Activated CD8-positive, alpha-beta memory T cell treated with anti-CD3 and anti-CD28 coated beads, Interleukin-2, amount 50 U/mL, for 1 hour (primary cell): ENCODE data around the gene BFAR.
"Not testable (repeated sequence)": the region's sequence is repeated elsewhere in the genome, so short reads cannot be mapped to it uniquely, and the experiment has no call there.

Experiments
- DNase-seq: peaks from one replicate; pipeline ENCODE4 v3.0.0-alpha.2; 2020; ENCODE audit errors: extremely low read depth

Gene BFAR

GRCh38 chr16:14632693-14633569 lies at the start of gene BFAR:
TSS of gene BFAR (plus strand) at chr16:14632951. CDS start at chr16:14644347, 11,396 bp downstream.
- DNase-seq: peak; percentile 96

DNA sequence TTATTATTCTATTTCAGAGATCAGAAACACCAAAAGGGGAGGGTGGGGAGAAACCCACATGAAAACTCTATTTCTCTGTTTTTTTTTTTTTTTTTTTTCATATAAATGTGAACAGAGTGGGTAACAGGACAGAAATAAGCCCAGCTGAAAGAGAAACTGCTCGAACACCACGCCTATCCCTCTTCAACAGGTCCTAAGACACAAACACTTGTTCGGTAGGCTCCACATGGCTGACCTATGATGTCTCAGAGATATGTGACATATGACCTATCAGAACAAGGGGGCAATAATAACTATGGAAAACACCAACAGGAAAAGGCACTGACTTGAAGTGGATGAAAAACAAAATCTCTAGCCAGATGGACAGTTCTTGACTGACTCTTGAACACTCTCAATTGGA lies 47.5 kb upstream of the BFAR start:
- no peak for DNase-seq

GRCh38 chr16:14586637-14587305 lies 46.0 kb upstream of the BFAR start:
- DNase-seq: no peak

DNA sequence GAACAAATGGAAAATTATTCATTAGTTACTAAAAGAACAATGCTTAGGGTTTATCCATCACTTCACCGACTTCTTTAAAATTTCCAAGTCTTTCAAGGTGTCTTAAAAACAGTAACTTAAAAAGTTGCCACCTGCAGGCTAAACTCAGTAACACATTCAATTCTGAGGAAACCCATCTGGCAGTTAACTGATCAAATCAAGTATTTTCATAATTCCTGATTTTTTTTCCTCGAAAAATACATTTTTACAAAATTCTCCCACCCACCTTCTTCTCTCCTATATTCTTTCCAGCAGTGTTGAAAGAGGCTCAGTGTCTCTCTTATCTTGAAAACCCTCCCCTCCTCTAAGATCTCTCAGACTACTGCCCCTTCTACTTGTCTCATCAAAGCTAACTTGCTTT lies 32.6 kb upstream of the BFAR start:
- no peak for DNase-seq

DNA sequence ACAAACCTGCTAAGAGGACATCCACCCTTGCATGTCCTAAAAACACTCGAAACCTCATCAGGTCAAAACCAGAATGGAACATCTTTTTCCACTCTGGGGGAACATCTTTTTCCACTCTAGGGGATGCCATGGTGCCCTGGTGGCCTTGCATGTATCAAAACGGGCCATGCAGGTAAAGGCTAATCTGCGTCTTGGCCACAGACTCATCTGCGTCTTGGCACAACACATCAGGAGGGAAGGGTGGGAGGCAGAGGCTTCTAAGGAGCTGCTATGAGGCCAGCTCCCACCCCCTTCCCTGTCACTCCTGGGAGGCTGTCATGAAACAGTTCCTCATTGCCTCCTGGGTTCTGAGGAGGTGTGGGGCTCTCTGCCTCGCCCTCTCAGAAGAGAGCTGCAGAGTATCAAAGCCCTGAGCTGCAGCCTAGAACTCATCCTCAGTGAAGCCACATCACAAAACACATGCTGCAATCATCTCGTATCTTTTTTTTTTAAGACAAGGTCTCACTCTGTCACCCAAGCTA lies 30.2 kb upstream of the BFAR start:
- no peak for DNase-seq

- DNase-seq: no peak
These were observed 26.6 kb upstream of the BFAR start for GRCh38 chr16:14606102-14606501.

- DNase-seq: no peak
These were observed 24.6 kb upstream of the BFAR start for GRCh38 chr16:14608111-14608566.

DNA sequence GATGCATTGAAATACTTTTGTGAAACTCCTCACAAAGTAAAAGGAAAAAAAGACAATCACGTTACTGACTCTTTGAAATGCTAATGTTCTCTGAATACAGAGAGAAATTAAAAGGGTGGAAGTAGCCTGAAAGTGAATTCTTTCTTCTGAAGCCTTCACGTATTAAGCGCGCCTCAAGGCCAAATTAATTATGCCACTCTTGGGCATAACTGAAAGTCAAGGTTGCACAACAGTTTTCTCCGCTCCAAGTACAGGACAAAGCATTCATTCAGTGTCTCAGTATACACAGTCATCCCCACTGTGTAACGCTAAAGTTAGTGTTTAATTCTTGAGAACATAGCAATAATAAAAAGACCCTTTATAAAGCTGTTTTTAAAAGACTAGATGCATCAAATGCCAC lies 24.1 kb upstream of the BFAR start:
- DNase-seq: no peak

DNA sequence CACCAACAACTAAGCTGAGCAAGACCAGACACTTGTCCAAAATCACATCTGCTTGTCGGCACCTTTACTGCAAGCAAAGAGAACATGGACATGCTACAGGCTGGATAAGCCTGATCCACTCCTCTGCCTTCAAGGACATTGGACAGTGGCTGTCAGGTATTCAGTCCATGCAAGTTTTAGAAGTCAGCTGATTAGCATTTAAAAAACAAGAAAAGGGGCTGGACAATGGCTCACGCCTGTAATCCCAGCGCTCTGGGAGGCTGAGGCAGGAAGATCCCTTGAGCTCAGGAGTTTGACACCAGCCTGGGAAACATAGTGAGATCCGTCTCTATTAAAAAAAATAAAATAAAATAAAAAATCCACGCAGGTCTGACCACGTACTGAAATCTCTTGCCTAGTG lies 23.0 kb upstream of the BFAR start:
- DNase-seq: no peak

- DNase-seq: no peak
These were observed 21.1 kb upstream of the BFAR start for GRCh38 chr16:14611660-14612059.

GRCh38 chr16:14613991-14614390 lies 18.8 kb upstream of the BFAR start:
- no peak for DNase-seq

DNA sequence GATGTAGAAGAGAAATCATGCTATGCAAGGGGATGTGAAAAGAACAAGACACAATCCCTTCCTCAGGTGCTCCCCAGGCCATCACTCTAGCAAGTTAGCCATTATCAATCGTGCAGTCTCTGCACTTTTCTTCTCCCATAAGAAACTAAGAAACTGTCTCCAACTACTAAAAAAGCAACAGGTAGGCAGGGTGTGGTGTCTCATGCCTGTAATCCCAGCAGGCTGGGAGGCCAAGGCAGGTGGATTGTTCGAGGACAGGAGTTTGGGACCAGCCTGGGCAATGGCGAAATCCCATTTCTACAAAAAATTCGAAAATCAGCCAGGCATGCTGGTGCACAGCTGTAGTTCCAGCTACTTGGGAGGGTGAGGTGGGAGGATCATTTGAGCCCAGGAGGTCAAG lies 16.5 kb upstream of the BFAR start:
- DNase-seq: no peak

- DNase-seq: no peak
These were observed 14.2 kb upstream of the BFAR start for GRCh38 chr16:14618566-14618965.

DNA sequence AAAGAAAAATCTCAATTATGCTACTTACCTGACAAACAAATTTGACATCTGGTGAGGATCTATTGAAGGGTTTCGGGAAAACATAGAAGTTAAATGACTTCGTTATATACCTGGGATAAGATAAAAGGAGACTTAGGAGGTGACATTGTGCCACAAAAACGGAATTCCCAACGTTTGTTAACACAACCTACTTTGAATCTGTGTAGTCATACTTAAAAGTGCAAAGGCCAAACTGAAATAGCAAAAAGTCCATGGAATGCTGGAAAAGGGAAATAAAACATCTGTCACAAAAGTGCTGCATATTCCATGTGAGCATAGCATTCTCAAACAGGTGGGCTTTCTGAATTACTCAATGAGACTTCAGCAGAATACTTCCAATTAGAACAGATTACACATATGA lies 5.7 kb upstream of the BFAR start:
- DNase-seq: no peak

- DNase-seq: no peak
These were observed 3.7 kb upstream of the BFAR start for GRCh38 chr16:14628806-14629611.

- DNase-seq: no peak
These were observed 3.2 kb upstream of the BFAR start for GRCh38 chr16:14629612-14629918.

- DNase-seq: peak; percentile 89
These were observed 2.7 kb upstream of the BFAR start, which contains the start of gene PARN for GRCh38 chr16:14629919-14630619. TSS of gene PARN (minus strand) at chr16:14630260. CDS start at chr16:14630125, 135 bp downstream.

- not testable (repeated sequence) for DNase-seq
These were observed 2.0 kb upstream of the BFAR start for GRCh38 chr16:14630620-14631330.

DNA sequence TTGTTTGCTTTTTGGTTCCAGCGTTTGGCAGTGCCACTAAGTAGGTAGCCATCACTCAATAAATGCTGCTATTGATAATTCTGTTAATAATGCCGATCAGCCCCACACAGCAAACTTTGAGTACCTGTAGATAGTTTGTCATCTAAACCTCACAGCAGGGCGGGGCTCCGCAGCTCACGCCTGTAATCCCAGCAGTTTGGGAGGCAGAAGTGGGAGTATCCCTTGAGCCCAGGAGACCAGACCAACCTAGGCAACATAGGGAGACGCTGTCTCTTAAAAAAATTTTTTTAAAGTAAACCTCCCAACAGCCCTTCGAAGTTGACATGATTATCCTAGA lies 1.6 kb downstream of the BFAR start:
- no peak for DNase-seq

- no peak for DNase-seq
These were observed 2.8 kb downstream of the BFAR start for GRCh38 chr16:14635395-14636165.
